ENCODE measurements around the gene EHD2. TPM values are rescaled to one million over a fixed set of nuclear protein-coding genes. Genes with fewer than 3 reads are reported as not detected.

Gene EHD2
- total RNA-seq, 3 donors from 2014 or later = 0.26 to 0.66 (median 0.43) TPM

Other genes with a start within 250 kb of the EHD2 start
- gene SLC8A2, start 241.5 kb upstream of the EHD2 start, total RNA-seq = under 1 TPM in 1 of 3 donors, not detected in 2; 0.05 TPM
- 10 to 100 TPM; 12.3 to 17.4 (median 14.9) TPM for gene KPTN, start 229.2 kb upstream of the EHD2 start, total RNA-seq
- 100 to 1,000 TPM in 2 of 3 donors, 10 to 100 TPM in 1; 94.5 to 106 (median 106) TPM for gene NAPA, start 198.4 kb upstream of the EHD2 start, total RNA-seq
- gene ZNF541, start 140.3 kb upstream of the EHD2 start, total RNA-seq = under 1 TPM; 0.11 to 0.22 (median 0.13) TPM
- 10 to 100 TPM; 11.8 to 16.3 (median 11.9) TPM for gene BICRA, start 104.3 kb upstream of the EHD2 start, total RNA-seq
- gene NOP53, start 32.1 kb downstream of the EHD2 start, total RNA-seq = 100 to 1,000 TPM; 260 to 295 (median 277) TPM
- 10 to 100 TPM; 57.7 to 68.0 (median 62.5) TPM for gene SELENOW, start 65.3 kb downstream of the EHD2 start, total RNA-seq
- not detected for gene TPRX1, start 91.1 kb downstream of the EHD2 start, total RNA-seq
- gene CRX, start 108.5 kb downstream of the EHD2 start, total RNA-seq = not detected
- gene TPRX2, start 145.8 kb downstream of the EHD2 start, total RNA-seq = not detected
- under 1 TPM; 0.10 to 0.16 (median 0.11) TPM for gene SULT2A1, start 172.9 kb downstream of the EHD2 start, total RNA-seq

All from activated T-cell treated with anti-CD3 and anti-CD28 coated beads, Interleukin-2, amount 50 U/mL, for 4 hours (primary cell).